ENCODE measurements around the gene WASL.
"Not testable (repeated sequence)": the region's sequence is repeated elsewhere in the genome, so short reads cannot be mapped to it uniquely, and the experiment has no call there.

Gene WASL

GRCh38 chr7:123738356-123738755 lies 10.4 kb downstream of the WASL start:
- no peak overlapping the region for H3K27ac Mint-ChIP-seq
- ATAC-seq (replicated peaks) (no peak), DNase-seq (no peak)
- H3K27me3 Mint-ChIP-seq, result no peaks in the 10 kb centered on the region
- H3K4me3 Mint-ChIP-seq, result no peak overlapping the region
- H3K9me3 Mint-ChIP-seq, result peaks cover 4 to 9% of the 10 kb centered on the region in 2 donors
- H3K36me3 Mint-ChIP-seq (ENCODE audit: insufficient read depth), result no peaks in the 10 kb centered on the region
- peaks cover 22 to 47% of the 10 kb centered on the region in 2 donors for H3K4me1 Mint-ChIP-seq (ENCODE audit: low read depth in 2 of 2)

DNA sequence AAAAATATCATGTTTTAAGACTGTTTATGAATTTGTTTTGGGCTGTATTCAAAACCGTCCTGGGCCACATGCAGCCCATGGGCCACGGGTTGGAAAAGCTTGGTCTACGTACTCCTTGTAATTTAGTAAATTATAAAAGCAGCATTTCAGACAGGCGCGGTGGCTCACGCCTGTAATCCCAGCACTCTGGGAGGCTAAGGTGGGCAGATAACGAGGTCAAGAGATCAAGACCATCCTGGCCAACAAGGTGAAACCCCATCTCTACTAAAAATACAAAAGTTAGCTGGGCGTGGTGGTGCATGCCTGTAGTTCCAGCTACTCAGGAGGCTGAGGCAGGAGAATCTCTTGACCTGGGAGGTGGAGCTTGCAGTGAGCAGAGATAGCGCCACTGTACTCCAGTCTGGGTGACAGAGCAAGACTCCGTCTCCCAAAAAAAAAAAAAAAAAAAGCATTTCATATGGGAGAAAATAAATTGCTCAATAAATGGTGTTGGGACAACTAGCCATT lies 11.6 kb downstream of the WASL start:
- DNase-seq; H3K27me3 Mint-ChIP-seq; ATAC-seq (replicated peaks); H3K4me3 Mint-ChIP-seq; H3K36me3 Mint-ChIP-seq (ENCODE audit: insufficient read depth); H3K9me3 Mint-ChIP-seq; H3K27ac Mint-ChIP-seq: not testable (repeated sequence)
- H3K4me1 Mint-ChIP-seq (ENCODE audit: low read depth in 2 of 2), result peaks cover 18 to 49% of the 10 kb centered on the region in 2 donors

GRCh38 chr7:123735539-123735938 lies 13.3 kb downstream of the WASL start:
- Mint-ChIP-seq H3K4me3 (no peak overlapping the region), H3K27me3 (no peaks in the 10 kb centered on the region), H3K9me3 (peaks cover 7 to 15% of the 10 kb centered on the region in 2 donors), H3K27ac (no peak overlapping the region), H3K4me1 (ENCODE audit: low read depth in 2 of 2) (peaks cover 23 to 52% of the 10 kb centered on the region in 2 donors), H3K36me3 (ENCODE audit: insufficient read depth) (no peaks in the 10 kb centered on the region)
- ATAC-seq (replicated peaks), result no peak
- no peak for DNase-seq

- Mint-ChIP-seq H3K27ac (no peak overlapping the region), H3K27me3 (no peaks in the 10 kb centered on the region), H3K4me1 (ENCODE audit: low read depth in 2 of 2) (peaks cover 23 to 56% of the 10 kb centered on the region in 2 donors), H3K9me3 (peaks cover 7 to 15% of the 10 kb centered on the region in 2 donors), H3K36me3 (ENCODE audit: insufficient read depth) (no peaks in the 10 kb centered on the region), H3K4me3 (no peak overlapping the region)
- ATAC-seq (replicated peaks) (no peak), DNase-seq (no peak)
These were observed 14.3 kb downstream of the WASL start for GRCh38 chr7:123734498-123734897.

DNA sequence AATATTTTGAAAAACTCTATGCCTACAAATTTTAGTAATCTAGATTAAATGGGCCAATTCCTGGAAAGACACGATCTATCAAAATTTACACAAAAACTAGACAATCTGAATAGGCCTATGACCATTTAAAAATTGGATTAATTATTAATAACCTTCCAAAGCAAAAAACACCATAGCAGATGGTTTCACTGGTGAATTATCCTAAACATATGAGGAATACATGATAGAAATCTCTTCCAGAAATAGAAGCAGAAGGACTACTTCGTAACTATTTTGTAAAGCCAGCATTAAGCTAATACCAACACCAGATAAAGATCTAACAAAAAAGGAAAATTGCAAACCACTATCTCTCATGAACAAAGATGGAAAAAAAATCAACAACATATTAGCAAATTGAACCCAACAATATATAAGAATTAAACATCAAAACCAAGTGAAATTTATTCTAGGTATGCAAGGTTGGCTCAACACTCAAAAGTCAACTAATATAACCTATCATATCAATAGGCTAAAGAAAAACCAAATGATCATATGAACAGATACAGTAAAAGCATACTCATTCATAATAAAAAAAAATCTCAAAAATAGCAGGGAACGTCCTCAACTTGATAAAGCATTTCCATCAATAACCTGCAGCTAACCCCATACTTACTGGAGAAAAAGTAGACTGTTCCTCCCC lies 16.3 kb downstream of the WASL start:
- H3K27ac Mint-ChIP-seq, result no peak overlapping the region
- H3K27me3 Mint-ChIP-seq, result no peaks in the 10 kb centered on the region
- H3K4me3 Mint-ChIP-seq, result no peak overlapping the region
- no peak for DNase-seq
- peaks cover 22 to 59% of the 10 kb centered on the region in 2 donors for H3K4me1 Mint-ChIP-seq (ENCODE audit: low read depth in 2 of 2)
- H3K36me3 Mint-ChIP-seq (ENCODE audit: insufficient read depth), result no peaks in the 10 kb centered on the region
- H3K9me3 Mint-ChIP-seq, result peaks cover 7 to 15% of the 10 kb centered on the region in 2 donors
- no peak for ATAC-seq (replicated peaks)

- H3K27me3 Mint-ChIP-seq, result no peaks in the 10 kb centered on the region
- no peak for DNase-seq
- no peak overlapping the region for H3K4me3 Mint-ChIP-seq
- peaks cover 3 to 6% of the 10 kb centered on the region in 2 donors for H3K9me3 Mint-ChIP-seq
- peaks cover 32 to 65% of the 10 kb centered on the region in 2 donors for H3K4me1 Mint-ChIP-seq (ENCODE audit: low read depth in 2 of 2)
- no peak overlapping the region for H3K27ac Mint-ChIP-seq
- no peak for ATAC-seq (replicated peaks)
- H3K36me3 Mint-ChIP-seq (ENCODE audit: insufficient read depth), result no peaks in the 10 kb centered on the region
These were observed 19.6 kb downstream of the WASL start for GRCh38 chr7:123729218-123729578.

DNA sequence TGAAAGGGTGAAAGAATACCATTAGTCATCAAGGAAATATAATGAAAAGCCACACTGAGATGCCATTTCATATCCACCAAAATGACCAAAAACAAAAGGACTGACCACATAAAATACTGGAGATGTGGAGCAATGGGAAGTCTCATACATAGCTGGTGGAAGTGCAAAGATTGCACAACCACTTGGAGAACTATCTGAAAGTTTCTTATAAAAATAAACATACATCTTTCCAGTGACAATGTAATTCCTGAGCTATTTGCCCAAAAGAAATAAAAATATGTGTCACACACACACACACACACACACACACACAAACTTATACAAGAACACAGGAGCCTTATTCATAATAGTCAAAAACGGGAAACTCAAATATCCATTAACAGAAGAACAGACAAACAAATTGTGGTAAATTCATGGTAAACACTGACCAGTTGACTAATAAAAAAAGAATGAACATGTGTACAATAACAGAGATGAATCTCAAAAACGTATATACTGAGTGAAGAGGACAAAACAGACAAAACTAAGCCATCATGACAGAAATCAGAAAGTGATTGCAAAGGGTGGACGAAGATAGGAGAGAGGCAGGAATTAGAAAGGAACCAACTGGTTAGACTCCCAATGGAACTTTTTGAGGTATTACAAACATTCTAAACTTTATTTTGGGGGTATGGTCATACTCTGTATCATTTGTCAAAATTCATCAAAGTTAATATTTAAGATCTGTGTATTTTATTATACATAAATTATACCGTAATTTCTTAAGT lies 21.5 kb downstream of the WASL start:
- Mint-ChIP-seq H3K36me3 (ENCODE audit: insufficient read depth) (no peaks in the 10 kb centered on the region), H3K9me3 (peaks cover 2 to 6% of the 10 kb centered on the region in 2 donors), H3K27me3 (no peaks in the 10 kb centered on the region), H3K4me3 (no peak overlapping the region), H3K4me1 (ENCODE audit: low read depth in 2 of 2) (peaks cover 29 to 57% of the 10 kb centered on the region in 2 donors), H3K27ac (peak overlapping the region in 1 of 2 donors; percentile 2)
- DNase-seq, result no peak
- ATAC-seq (replicated peaks), result no peak

- no peaks in the 10 kb centered on the region for H3K36me3 Mint-ChIP-seq (ENCODE audit: insufficient read depth)
- ATAC-seq (replicated peaks), result no peak
These were observed 23.1 kb downstream of the WASL start for GRCh38 chr7:123725586-123726171.

DNA sequence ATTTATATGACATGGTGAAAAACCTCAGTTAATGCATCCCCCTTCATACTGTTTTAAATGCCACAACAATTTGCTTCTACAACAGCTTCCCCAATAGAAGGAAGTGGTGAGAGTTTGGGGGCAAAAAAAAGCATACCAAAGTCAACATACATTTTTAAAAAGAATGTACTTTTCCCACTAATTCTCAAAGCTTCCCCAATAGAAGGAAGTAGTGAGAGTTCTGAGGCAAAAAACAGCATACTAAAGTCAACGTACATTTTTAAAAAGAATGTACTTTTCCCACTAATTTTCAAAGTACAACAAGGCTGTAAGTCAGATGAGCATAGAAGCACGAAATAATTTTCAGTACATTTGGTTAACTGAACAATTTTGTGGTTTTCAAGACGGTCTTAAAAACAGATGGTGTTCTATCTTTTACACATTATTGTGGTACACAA lies 24.0 kb downstream of the WASL start:
- peak; percentile 56 for ATAC-seq (replicated peaks)
- no peak for DNase-seq
- peak overlapping the region in 1 of 2 donors; percentile 48 for H3K4me3 Mint-ChIP-seq
- H3K36me3 Mint-ChIP-seq (ENCODE audit: insufficient read depth), result no peaks in the 10 kb centered on the region
- H3K4me1 Mint-ChIP-seq (ENCODE audit: low read depth in 2 of 2), result peaks cover 28 to 50% of the 10 kb centered on the region in 2 donors
- H3K27ac Mint-ChIP-seq, result peak overlapping the region in 1 of 2 donors; percentile 85
- no peaks in the 10 kb centered on the region for H3K27me3 Mint-ChIP-seq
- no peaks in the 10 kb centered on the region for H3K9me3 Mint-ChIP-seq

More at GRCh38 chr7:123725586-123726171, 23.1 kb downstream of the WASL start:
- no peak for DNase-seq
- H3K9me3 Mint-ChIP-seq, result no peaks in the 10 kb centered on the region
- H3K4me1 Mint-ChIP-seq (ENCODE audit: low read depth in 2 of 2), result peaks cover 24 to 50% of the 10 kb centered on the region in 2 donors
- no peak overlapping the region for H3K4me3 Mint-ChIP-seq
- no peaks in the 10 kb centered on the region for H3K27me3 Mint-ChIP-seq
- H3K27ac Mint-ChIP-seq, result peak overlapping the region in 1 of 2 donors; percentile 16

- Mint-ChIP-seq H3K4me3 (peak overlapping the region in 1 of 2 donors; percentile 48), H3K27ac (peak overlapping the region in 1 of 2 donors; percentile 85), H3K4me1 (ENCODE audit: low read depth in 2 of 2) (peaks cover 37 to 59% of the 10 kb centered on the region in 2 donors), H3K9me3 (no peaks in the 10 kb centered on the region), H3K36me3 (ENCODE audit: insufficient read depth) (no peaks in the 10 kb centered on the region), H3K27me3 (no peaks in the 10 kb centered on the region)
- ATAC-seq (replicated peaks) (no peak), DNase-seq (no peak)
These were observed 24.9 kb downstream of the WASL start for GRCh38 chr7:123723913-123724312.

- peaks cover 38 to 53% of the 10 kb centered on the region in 2 donors for H3K4me1 Mint-ChIP-seq (ENCODE audit: low read depth in 2 of 2)
- H3K27ac Mint-ChIP-seq; H3K27me3 Mint-ChIP-seq; H3K4me3 Mint-ChIP-seq; H3K9me3 Mint-ChIP-seq; ATAC-seq (replicated peaks); DNase-seq; H3K36me3 Mint-ChIP-seq (ENCODE audit: insufficient read depth): not testable (repeated sequence)
These were observed 28.3 kb downstream of the WASL start for GRCh38 chr7:123720527-123720926.

DNA sequence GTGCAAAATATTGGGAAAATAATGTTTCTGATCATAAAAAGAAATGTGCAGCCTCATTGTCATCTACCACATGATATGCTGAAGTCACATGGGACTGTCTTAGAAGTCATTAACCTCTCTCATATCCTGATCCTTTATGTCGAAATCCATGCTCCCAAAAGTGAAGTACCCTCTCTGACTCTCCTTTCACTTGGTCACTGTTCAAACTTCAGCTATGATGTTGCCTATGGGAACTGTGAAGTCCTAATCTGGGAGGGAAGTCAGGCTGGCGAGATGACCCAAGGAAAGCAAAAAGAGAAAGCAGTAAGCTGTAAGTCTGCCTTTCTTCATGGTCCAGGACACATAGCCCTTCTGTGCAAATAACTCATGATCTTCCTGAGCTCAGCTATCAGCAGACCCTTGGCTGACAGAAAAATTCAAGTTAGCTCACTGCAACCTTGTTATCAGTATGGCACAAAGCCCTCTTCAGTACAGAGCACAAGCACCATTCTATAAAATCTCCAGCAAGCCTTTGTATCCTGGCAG lies 29.5 kb downstream of the WASL start:
- H3K4me1 Mint-ChIP-seq (ENCODE audit: low read depth in 2 of 2), result peaks cover 39 to 58% of the 10 kb centered on the region in 2 donors
- no peak for ATAC-seq (replicated peaks)
- H3K36me3 Mint-ChIP-seq (ENCODE audit: insufficient read depth), result peaks cover 1% of the 10 kb centered on the region
- no peak for DNase-seq
- no peak overlapping the region for H3K27ac Mint-ChIP-seq
- no peaks in the 10 kb centered on the region for H3K9me3 Mint-ChIP-seq
- H3K4me3 Mint-ChIP-seq, result no peak overlapping the region
- H3K27me3 Mint-ChIP-seq, result no peaks in the 10 kb centered on the region

DNA sequence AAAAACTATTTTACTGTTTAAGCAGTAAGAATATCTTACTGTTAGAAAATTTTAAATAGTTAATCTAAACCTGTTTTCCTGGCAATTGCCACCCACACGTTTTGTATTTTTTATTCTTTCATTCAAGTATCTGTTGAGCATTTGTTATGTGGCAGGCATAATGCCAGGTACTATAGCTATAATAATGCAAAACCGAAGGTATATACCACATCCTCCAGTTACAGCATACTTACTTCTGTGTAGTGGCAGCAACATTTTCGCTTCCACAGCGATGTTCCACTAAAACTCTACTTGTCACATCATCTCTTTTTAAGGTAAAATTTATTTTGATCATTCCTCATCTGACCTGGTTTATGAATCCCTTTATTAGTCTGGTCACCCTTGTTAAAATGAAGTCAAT lies 30.0 kb downstream of the WASL start:
- ATAC-seq (replicated peaks), result no peak
- H3K4me3 Mint-ChIP-seq, result no peak overlapping the region
- H3K9me3 Mint-ChIP-seq, result no peaks in the 10 kb centered on the region
- H3K4me1 Mint-ChIP-seq (ENCODE audit: low read depth in 2 of 2), result peaks cover 38 to 56% of the 10 kb centered on the region in 2 donors
- H3K36me3 Mint-ChIP-seq (ENCODE audit: insufficient read depth), result peaks cover 4% of the 10 kb centered on the region
- no peak overlapping the region for H3K27ac Mint-ChIP-seq
- H3K27me3 Mint-ChIP-seq, result no peaks in the 10 kb centered on the region
- no peak for DNase-seq
